Esophagus squamous epithelium (tissue), 4 donors: ENCODE data around the gene SCART1.

ENCODE experiments used
- CTCF ChIP-seq, 6 experiments: fragments of 450-650 bp in 4 of 6; fragments of 200-600 bp in 2 of 6; sonication (generic) in 2 of 6; IDR thresholded peaks; one replicate each; pipeline ENCODE4 v1.5.1; 2016 to 2019; ENCODE audit warnings: antibody characterized with exemption in 6 of 6, mild to moderate bottlenecking in 4 of 6, moderate library complexity in 4 of 6
- POLR2A ChIP-seq, 4 donors: fragments of 450-650 bp; IDR thresholded peaks; one replicate each; pipeline ENCODE4 v1.6.1; 2017; ENCODE audit warnings: antibody characterized with exemption in 4 of 4, mild to moderate bottlenecking in 4 of 4, moderate library complexity in 3 of 4

GRCh38 chr10:133460208-133460769 is 6.5 kb downstream of the SCART1 start:
- no peak for TF ChIP-seq CTCF (IDR thresholded peaks at IDR 0.05)
- TF ChIP-seq POLR2A (IDR thresholded peaks at IDR 0.05), result no peak
